ENCODE data around the gene RNU1-3.
"Not testable (repeated sequence)": the region's sequence is repeated elsewhere in the genome, so short reads cannot be mapped to it uniquely, and the experiment has no call there.

Gene RNU1-3

GRCh38 chr1:16656574-16656973, 10.2 kb downstream of the RNU1-3 start:
- not testable (repeated sequence) for H3K36me3 ChIP-seq; DNase-seq; H3K27ac ChIP-seq; H3K4me3 ChIP-seq (ENCODE audit: low read depth, low read length); H3K9me3 ChIP-seq (ENCODE audit: severe bottlenecking); H3K27me3 ChIP-seq (ENCODE audit: insufficient read depth, low read depth, severe bottlenecking)

DNA sequence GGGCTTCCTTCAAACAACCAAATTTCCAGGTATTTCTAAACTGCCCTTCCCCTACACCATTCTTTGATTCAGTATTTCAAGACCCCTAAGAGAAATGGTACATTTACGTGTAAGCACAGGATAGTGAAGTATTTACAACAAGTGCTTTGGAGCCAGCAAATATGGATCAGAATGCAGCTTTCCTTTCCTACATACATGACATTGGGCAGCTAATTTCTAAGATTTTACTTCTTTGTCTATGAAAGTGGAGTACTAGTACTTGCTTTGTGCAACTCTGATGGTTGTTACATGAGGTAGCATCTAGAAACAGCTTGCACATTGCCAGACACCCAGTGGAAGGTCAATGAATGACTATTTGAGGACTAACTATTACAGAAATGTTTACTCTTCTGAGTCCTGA, 15.2 kb downstream of the RNU1-3 start:
- not testable (repeated sequence) for H3K36me3 ChIP-seq; H3K9me3 ChIP-seq (ENCODE audit: severe bottlenecking); H3K4me3 ChIP-seq (ENCODE audit: low read depth, low read length); H3K27ac ChIP-seq; H3K27me3 ChIP-seq (ENCODE audit: insufficient read depth, low read depth, severe bottlenecking)
- DNase-seq, result peak; percentile 9

DNA sequence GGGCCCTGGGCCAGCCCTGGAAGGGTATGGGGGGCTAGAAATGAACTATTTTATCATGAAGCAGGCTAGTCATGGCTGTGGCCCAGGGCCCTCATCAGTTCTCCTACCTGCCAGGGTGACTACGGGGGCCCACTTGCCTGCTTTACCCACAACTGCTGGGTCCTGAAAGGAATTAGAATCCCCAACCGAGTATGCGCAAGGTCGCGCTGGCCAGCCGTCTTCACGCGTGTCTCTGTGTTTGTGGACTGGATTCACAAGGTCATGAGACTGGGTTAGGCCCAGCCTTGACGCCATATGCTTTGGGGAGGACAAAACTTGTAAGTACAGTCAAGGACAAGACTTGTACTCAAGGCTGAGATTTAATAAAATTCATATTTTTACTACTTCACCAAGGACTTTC, 16.8 kb downstream of the RNU1-3 start:
- H3K27me3 ChIP-seq (ENCODE audit: insufficient read depth, low read depth, severe bottlenecking); H3K9me3 ChIP-seq (ENCODE audit: severe bottlenecking); H3K36me3 ChIP-seq; H3K4me3 ChIP-seq (ENCODE audit: low read depth, low read length); H3K27ac ChIP-seq: not testable (repeated sequence)
- peak; percentile 2 for DNase-seq

- H3K27me3 ChIP-seq (ENCODE audit: insufficient read depth, low read depth, severe bottlenecking); H3K9me3 ChIP-seq (ENCODE audit: severe bottlenecking); H3K36me3 ChIP-seq; H3K27ac ChIP-seq; H3K4me3 ChIP-seq (ENCODE audit: low read depth, low read length): not testable (repeated sequence)
- DNase-seq, result peak; percentile 20
These were observed 17.4 kb downstream of the RNU1-3 start for GRCh38 chr1:16649390-16649789.

DNA sequence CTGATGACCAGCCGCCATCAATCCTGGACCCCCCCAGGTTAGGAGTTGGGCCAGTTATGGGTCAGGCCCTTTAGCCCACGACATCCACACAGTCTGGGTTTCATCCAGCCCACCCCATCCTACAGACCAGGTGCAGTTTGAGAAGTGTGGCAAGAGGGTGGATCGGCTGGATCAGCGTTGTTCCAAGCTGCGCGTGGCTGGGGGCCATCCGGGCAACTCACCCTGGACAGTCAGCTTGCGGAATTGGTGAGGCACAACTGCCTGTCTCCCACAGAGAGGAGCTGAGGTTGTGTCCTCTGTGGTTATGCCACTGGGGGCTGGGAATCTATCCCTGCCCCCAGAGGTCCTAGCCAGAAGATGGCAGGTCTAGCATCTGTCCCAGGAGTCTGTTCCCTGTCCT, 18.0 kb downstream of the RNU1-3 start:
- not testable (repeated sequence) for H3K36me3 ChIP-seq; H3K27ac ChIP-seq; H3K27me3 ChIP-seq (ENCODE audit: insufficient read depth, low read depth, severe bottlenecking); H3K9me3 ChIP-seq (ENCODE audit: severe bottlenecking); DNase-seq; H3K4me3 ChIP-seq (ENCODE audit: low read depth, low read length)

DNA sequence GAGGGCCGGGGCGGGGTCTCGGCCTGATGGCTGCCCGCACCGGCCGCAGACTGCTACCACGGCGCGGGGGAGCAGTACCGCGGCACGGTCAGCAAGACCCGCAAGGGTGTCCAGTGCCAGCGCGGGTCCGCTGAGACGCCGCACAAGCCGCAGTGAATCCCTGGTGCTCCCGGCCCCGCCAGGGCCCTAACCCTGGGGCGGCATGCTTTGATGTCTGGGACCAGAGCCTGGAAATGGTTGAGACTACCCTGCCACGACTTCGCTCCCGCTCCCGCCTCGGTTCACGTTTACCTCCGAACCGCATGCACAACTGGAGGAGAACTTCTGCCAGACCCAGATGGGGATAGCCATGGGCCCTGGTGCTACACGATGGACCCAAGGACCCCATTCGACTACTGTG, 18.5 kb downstream of the RNU1-3 start:
- H3K36me3 ChIP-seq; H3K27me3 ChIP-seq (ENCODE audit: insufficient read depth, low read depth, severe bottlenecking); H3K4me3 ChIP-seq (ENCODE audit: low read depth, low read length); H3K27ac ChIP-seq; H3K9me3 ChIP-seq (ENCODE audit: severe bottlenecking): not testable (repeated sequence)
- DNase-seq, result peak; percentile 3

DNA sequence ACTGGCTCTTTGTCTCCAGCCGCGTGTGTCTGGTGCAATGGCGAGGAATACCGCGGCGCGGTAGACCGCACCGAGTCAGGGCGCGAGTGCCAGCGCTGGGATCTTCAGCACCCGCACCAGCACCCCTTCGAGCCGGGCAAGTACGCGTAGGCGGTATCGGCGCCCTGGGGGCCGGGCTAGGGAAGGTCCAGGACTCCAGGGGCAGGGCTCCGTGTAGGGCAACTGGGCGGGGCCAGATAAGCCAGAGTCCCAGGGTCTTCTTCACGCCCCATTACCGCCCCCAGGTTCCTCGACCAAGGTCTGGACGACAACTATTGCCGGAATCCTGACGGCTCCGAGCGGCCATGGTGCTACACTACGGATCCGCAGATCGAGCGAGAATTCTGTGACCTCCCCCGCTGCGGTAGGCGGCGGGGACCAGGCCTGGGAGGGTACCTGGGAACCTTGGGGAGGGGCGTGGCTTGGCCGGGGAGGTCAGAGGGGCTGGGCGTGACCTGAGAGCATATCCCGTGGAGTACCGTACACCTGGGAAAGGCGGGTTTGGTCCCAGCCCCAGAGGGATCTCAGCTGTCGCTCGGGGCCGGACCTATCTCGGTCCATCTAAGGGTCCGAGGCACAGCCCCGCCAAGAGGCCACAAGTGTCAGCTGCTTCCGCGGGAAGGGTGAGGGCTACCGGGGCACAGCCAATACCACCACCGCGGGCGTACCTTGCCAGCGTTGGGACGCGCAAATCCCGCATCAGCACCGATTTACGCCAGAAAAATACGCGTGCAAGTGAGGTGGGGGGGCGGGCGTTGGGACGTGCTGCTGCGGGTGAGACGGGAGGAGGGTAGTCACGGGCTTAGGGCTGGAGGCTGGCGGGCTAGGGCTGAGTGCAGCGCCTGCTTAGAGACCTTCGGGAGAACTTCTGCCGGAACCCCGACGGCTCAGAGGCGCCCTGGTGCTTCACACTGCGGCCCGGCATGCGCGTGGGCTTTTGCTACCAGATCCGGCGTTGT, 19.3 kb downstream of the RNU1-3 start:
- H3K27me3 ChIP-seq (ENCODE audit: insufficient read depth, low read depth, severe bottlenecking); H3K4me3 ChIP-seq (ENCODE audit: low read depth, low read length); H3K9me3 ChIP-seq (ENCODE audit: severe bottlenecking); H3K36me3 ChIP-seq; H3K27ac ChIP-seq: not testable (repeated sequence)
- DNase-seq, result peak; percentile 4

- H3K9me3 ChIP-seq (ENCODE audit: severe bottlenecking); H3K36me3 ChIP-seq; DNase-seq; H3K27me3 ChIP-seq (ENCODE audit: insufficient read depth, low read depth, severe bottlenecking); H3K27ac ChIP-seq; H3K4me3 ChIP-seq (ENCODE audit: low read depth, low read length): not testable (repeated sequence)
These were observed 20.0 kb downstream of the RNU1-3 start for GRCh38 chr1:16646716-16647115.

DNA sequence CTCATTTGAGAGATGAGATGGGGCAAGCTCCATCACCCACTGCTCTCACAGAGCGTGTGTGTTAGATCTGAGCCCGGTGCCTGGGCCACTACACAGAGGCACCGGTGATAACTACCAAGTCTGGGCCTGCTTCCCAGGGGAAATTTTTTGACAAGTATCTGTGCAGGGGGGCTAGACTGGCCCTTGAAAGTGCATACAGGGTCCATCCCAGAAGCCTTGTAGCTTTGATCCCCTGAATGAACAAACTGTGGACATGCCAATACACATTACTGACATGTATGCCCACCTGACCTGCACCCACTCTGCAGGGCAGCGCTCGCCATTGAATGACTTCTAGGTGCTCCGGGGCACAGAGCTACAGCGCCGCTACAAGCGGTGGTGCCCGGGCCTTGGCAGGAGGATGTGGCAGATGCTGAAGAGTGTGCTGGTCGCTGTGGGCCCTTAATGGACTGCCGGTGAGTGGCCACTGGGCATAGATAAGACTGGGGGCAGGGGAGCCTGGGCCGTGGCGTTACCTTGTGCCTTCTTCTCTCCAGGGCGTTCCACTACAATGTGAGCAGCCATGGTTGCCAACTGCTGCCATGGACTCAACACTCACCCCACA, 20.6 kb downstream of the RNU1-3 start:
- not testable (repeated sequence) for H3K9me3 ChIP-seq (ENCODE audit: severe bottlenecking)

GRCh38 chr1:16645271-16646060, 21.3 kb downstream of the RNU1-3 start:
- Histone ChIP-seq H3K4me3 (ENCODE audit: low read depth, low read length) (peak overlapping the region; percentile 58), H3K27ac (peak overlapping the region; percentile 44)
- H3K27me3 ChIP-seq (ENCODE audit: insufficient read depth, low read depth, severe bottlenecking); H3K36me3 ChIP-seq; H3K9me3 ChIP-seq (ENCODE audit: severe bottlenecking): not testable (repeated sequence)
- DNase-seq, result peak; percentile 47

More for the DNA sequence above, 20.6 kb downstream of the RNU1-3 start:
- DNase-seq, result peak; percentile 10
- not testable (repeated sequence) for H3K36me3 ChIP-seq; H3K27ac ChIP-seq; H3K4me3 ChIP-seq (ENCODE audit: low read depth, low read length); H3K27me3 ChIP-seq (ENCODE audit: insufficient read depth, low read depth, severe bottlenecking)
